Ovary (tissue), 3 donors: ENCODE results near the gene MLX.

ENCODE experiments used
- EP300 ChIP-seq: sonication (generic); formaldehyde crosslinking; IDR thresholded peaks from one replicate; pipeline ENCODE4 v1.6.1; 2017; ENCODE audit warnings: antibody characterized with exemption
- TF ChIP-seq, protein P1 (sequence below), 3 donors: fragments of 450-650 bp in 2 of 3; fragments of 200-600 bp in 1 of 3; IDR thresholded peaks; one replicate each; pipeline versions ENCODE4 v1.5.1 to v1.8.0; 2016 to 2022; ENCODE audit warnings: antibody characterized with exemption in 3 of 3, mild to moderate bottlenecking in 1 of 3
- donor health status: DM: no; HTN: no; CAD: no.

DNA sequence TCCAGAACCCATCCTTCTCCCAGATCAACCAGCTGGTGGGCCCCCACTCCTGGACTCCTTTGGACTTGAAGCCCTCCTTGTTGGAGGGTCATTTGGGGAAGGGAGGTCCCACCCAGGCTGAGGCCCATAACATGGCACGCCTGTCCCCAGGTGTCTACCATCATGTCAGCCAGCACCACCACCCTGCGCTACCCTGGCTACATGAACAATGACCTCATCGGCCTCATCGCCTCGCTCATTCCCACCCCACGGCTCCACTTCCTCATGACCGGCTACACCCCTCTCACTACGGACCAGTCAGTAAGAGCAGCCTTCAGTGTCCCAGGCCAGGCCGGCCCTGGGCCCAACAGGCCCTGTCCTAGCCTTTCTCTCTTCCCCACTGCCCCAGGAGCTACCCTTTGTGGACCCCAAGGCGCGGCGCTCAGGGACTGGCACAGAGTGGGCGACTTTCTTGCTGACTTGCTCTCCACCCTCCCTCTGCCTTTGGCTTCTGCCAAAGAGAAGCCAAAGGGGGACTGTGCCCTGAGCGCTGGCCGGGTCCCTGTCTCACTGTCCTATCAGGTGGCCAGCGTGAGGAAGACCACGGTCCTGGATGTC lies 46.9 kb downstream of the MLX start:
- TF ChIP-seq, protein P1, sequence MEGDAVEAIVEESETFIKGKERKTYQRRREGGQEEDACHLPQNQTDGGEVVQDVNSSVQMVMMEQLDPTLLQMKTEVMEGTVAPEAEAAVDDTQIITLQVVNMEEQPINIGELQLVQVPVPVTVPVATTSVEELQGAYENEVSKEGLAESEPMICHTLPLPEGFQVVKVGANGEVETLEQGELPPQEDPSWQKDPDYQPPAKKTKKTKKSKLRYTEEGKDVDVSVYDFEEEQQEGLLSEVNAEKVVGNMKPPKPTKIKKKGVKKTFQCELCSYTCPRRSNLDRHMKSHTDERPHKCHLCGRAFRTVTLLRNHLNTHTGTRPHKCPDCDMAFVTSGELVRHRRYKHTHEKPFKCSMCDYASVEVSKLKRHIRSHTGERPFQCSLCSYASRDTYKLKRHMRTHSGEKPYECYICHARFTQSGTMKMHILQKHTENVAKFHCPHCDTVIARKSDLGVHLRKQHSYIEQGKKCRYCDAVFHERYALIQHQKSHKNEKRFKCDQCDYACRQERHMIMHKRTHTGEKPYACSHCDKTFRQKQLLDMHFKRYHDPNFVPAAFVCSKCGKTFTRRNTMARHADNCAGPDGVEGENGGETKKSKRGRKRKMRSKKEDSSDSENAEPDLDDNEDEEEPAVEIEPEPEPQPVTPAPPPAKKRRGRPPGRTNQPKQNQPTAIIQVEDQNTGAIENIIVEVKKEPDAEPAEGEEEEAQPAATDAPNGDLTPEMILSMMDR (IDR thresholded peaks at IDR 0.05), result no peak
- TF ChIP-seq EP300, result no peak
